Stimulated activated CD8-positive, alpha-beta memory T cell treated with anti-CD3 and anti-CD28 coated beads, Interleukin-15, amount 100 ng/mL, for 4 hours (primary cell): ENCODE results near the gene CACNA2D4.
"Not testable (repeated sequence)": the region's sequence is repeated elsewhere in the genome, so short reads cannot be mapped to it uniquely, and the experiment has no call there.

Experiments used
- DNase-seq, 2 donors: peaks; one replicate each; pipeline ENCODE4 v3.0.0-alpha.2; 2020; ENCODE audit warnings: low read depth in 2 of 2

Gene CACNA2D4

GRCh38 chr12:1832801-1833595, 85.5 kb downstream of the CACNA2D4 start:
- no peak for DNase-seq

- DNase-seq, result no peak
Observed at GRCh38 chr12:1830981-1831963, 87.2 kb downstream of the CACNA2D4 start.

DNA sequence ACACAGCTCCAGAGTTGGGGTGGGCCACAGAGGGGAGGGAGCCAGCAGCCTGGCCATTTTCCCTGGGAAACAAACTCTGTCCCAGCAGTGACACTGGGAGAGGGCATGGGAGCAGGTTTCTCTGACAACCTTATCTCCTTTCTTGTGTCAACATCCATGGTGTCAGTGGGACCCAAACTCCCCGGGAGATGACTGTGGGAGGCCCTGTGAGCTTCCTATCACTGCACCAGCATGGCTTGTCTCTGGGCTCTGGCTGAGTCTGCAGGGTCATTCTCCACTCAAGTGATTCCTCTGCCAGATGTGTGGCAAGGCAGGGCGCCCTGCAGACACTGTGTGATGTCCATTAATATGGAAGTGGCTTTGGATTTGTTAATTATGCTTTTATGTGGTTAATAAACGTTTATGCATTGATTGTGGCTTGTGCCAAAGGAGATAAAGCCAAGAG, 88.0 kb downstream of the CACNA2D4 start:
- DNase-seq, result no peak

DNA sequence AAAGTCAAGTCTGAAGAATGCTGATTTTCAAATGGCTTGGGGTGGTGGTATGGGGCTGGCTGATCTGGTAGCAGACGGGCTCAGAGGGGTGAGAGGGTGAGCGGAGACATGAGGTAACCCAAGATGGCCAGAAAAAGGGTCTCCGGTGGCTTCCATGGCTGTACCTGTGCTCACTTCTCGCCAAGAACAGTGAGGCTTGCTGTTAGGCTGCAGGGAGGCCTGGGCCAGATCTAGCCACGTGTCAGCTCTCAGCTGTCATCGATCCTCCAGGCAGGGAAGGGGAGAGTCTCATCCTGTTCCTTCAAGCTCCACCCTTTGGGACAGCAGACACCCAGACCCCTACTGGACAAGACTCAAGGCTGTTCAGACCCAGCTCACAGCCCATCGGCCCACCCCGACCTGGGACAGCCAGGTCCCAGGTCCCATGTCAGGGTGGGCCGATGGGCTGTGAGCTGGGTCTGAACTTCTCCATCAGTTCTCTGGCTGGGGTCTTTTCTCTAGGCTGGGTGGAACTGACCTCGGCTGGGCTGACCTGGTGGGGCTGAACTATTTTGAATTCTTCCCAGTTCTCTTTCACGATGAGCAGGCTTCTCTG, 89.0 kb downstream of the CACNA2D4 start:
- no peak for DNase-seq

DNA sequence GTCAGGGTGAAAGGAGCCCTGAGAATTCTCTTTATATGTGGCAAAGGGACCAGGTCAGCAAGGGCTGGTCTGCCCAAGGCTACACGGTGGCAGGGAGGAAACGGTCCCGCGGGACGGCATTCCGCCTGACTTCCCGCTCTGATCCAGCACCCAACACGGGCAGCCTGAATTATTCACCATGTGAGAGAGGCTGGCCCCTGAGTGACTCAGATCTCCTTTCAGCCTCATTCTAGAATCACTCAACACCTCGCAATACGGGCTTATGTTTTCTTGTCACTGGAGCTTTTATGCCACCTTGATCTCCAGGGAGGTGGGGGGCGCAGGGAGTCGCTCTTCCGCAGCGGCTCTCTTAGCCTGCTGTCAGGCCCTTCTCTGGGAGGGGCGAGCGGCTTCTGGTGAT, 89.6 kb downstream of the CACNA2D4 start:
- no peak for DNase-seq

GRCh38 chr12:1827826-1828805, 90.3 kb downstream of the CACNA2D4 start:
- no peak for DNase-seq

GRCh38 chr12:1826867-1827705, 91.4 kb downstream of the CACNA2D4 start:
- no peak for DNase-seq

DNA sequence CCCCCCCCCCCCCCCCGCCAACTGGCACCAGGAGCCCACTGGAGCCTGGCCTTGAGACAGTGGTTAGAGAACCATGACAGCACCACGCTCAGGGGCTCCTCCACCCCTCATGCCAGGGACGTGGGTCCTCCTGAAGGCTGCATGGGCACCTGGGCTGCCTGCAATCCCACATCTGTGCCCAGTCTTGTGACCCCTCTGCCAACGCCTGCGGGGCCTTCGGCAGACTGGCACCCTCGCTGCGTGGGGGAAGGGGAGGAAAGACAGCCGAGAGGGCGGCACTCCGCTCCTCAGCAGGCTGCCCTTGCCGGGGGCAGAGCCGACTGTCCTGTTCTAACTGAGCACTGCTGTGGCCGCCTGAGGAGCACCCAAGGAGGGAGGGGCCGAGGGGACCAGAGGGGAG, 92.1 kb downstream of the CACNA2D4 start:
- DNase-seq, result no peak

- no peak for DNase-seq
Observed at GRCh38 chr12:1825382-1826102, 92.9 kb downstream of the CACNA2D4 start.

DNA sequence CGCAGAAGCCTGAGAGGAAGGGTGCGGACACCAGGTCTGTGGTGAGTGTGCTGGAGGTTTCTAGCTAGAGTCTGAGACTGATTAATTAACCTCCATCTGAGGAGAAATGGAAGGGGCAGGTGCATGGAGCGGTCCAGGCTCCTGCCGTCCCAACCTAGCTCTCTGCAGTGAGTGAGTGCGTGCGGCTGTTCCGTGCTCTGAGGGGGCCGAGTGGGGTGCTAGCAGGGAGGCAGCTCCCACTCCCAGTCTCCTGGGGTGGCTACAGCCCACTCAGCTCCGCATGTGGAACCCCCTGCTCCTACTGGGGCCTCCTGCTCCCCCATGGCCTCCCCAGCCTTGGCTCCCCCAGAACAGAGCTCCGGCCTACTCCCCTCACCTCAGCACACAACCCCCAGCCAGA, 95.2 kb downstream of the CACNA2D4 start:
- DNase-seq, result no peak

DNA sequence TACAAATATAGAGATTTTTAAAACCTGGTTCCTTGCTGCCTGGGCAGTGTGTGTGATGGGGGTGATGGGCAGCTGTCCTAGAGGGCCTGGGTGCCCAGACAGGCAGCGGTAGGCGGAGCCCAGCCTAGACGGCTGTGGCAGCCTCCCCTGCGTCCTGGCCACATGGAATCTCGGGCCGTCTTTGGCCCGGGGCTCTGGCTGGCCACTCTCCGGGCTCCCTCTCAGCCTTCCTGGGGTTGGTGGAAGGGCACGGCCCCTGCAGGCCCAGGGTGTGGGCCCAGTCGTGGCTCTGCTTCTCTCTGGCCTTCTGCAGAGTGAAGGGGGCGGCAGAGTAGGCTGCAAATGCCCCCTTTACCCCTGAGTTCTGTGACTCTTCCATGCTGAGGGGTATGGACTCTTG, 95.8 kb downstream of the CACNA2D4 start:
- DNase-seq, result no peak

GRCh38 chr12:1821805-1822204, 96.6 kb downstream of the CACNA2D4 start:
- no peak for DNase-seq

DNA sequence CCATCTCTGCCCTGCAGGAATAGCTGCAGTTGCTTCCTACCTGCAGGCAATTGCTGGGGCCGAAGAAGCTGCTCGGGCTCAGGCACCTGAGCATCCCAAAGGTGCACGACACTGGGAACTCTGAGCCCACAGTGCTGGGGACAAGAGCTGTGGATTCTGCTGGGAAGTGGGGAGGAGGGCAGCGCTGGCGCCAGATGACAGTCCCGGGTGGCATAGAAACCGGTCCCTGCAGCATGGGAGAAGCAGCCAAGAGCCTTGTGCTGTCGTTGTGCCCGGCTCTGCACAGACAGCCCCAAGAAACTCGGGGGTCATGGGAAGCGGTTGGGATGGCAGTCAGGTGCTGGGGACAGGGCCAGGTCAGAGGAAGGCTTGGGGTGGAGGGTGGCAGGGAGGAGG, 97.6 kb downstream of the CACNA2D4 start:
- no peak for DNase-seq

DNA sequence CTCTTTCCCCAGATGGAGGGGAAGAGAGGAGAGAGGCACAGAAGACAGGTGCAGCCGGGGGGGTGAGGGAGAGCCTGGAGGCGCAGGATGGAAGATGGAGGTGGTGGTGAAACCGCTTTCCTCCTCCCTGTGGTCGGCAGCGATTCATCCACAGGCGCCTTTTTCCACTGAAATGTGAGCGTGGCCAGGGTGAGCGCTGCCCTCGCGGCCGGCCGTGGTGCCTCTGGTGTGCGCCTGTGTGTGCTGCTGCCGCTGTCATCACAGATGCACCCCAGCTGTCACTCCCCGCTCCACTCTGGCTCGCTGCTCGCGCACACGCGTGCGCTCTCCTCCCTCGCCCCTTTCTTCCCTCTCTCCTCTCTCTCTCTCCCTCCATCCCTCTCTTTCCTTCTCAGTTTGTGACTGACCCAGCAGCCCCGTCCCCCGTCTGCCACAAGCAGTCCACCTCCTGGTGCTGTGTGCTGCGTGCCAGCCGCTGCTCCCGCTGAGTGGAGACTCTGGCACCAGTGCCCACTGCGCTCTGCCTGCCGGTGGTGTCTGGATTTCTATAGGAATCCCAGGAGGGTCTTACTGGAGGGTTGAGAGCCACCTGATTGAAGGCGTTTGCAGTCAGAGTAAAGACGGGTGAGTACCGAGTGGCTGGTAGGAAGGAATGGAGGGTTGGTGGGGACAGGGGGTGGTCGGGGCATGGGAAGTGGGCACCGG, 98.1 kb downstream of the CACNA2D4 start, which contains the start of gene LRTM2:
LRTM2 (plus strand) TSS at position 375 of the 705 bp plus-strand sequence. CDS start 7,584 bp downstream, outside the sequence.
- DNase-seq, result no peak

GRCh38 chr12:1819571-1819970, 98.9 kb downstream of the CACNA2D4 start:
- DNase-seq, result no peak

- DNase-seq, result no peak
Observed at GRCh38 chr12:1819050-1819449, 99.4 kb downstream of the CACNA2D4 start.

- not testable (repeated sequence) for DNase-seq
Observed at GRCh38 chr12:1817928-1818327, 100.5 kb downstream of the CACNA2D4 start.

- DNase-seq, result no peak
Observed at GRCh38 chr12:1816730-1817348, 101.6 kb downstream of the CACNA2D4 start.
